ENCODE measurements around the gene PGLYRP3. TPM values are rescaled to one million over a fixed set of nuclear protein-coding genes. Genes with fewer than 3 reads are reported as not detected.
A peak's percentile ranks its signal among the peaks of the same experiment; 100 is the strongest.

The PGLYRP3 gene
- total and polyA plus RNA-seq, 3 experiments from 2014 or later = not detected

DNA sequence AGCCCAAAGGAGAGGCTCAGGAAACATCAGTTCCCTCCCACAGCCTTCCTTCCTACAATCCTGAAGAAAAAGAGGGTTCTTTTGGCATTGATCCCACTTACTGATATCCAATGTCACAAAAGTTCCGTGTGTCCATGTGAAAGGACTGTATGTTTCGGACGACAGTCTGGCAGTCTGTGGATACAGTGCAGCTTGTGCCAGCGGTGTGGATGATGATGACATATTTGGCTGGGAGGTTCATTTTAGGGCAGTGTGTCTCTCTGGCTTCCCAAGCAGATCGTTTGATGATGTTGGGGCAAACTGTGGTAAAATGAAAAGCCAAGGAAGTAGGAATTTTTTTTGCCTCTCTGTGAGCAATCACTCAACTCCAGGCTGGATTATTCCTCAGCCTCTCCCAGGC lies 10.4 kb downstream of the PGLYRP3 start:
- Mint-ChIP-seq H3K27ac (no peak overlapping the region), H3K4me3 (no peak overlapping the region), H3K9me3 (no peaks in the 10 kb centered on the region), H3K4me1 (no peaks in the 10 kb centered on the region), H3K36me3 (no peaks in the 10 kb centered on the region), H3K27me3 (peaks cover 6 to 12% of the 10 kb centered on the region in 2 donors)
- H3K9me3 ChIP-seq (ENCODE audit: low read length) = no peaks in the 10 kb centered on the region
- H3K4me1 ChIP-seq (ENCODE audit: insufficient read depth, low read length) = no peaks in the 10 kb centered on the region
- ChIA-PET CTCF (no interaction called here), POLR2A (no interaction called here)
- H3K4me3 ChIP-seq (ENCODE audit: low read length) = no peak overlapping the region
- H3K27me3 ChIP-seq (ENCODE audit: insufficient read depth, low read length, poor library complexity, severe bottlenecking) = no peaks in the 10 kb centered on the region
- H3K27ac ChIP-seq (ENCODE audit: low read depth, low read length) = no peak overlapping the region
- no peak for DNase-seq
- H3K36me3 ChIP-seq (ENCODE audit: insufficient read depth, low read length) = no peaks in the 10 kb centered on the region

DNA sequence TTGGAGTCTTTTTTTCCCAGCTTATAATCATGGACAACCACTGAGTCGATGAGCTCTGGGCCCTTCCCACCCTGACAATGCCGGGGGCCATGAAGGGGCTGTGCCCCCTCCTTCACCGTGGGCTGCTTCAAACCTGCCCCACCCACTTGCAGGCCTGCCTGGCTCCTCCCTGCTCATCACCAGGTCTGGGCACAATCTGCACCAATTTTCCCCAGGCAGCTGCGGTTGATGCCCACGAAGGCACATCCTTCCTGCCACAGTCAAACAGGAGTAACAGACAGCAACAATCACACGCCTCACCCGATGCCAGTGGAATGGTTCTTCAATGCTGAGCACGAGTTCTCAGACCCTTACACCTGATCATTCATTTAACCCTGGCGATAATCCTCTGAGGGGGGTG lies 18.9 kb downstream of the PGLYRP3 start:
- ChIA-PET POLR2A (no interaction called here), CTCF (no interaction called here)
- no peak for DNase-seq
- Histone ChIP-seq H3K9me3 (ENCODE audit: low read length) (no peaks in the 10 kb centered on the region), H3K4me3 (ENCODE audit: low read length) (no peak overlapping the region), H3K27ac (ENCODE audit: low read depth, low read length) (no peak overlapping the region), H3K36me3 (ENCODE audit: insufficient read depth, low read length) (no peaks in the 10 kb centered on the region), H3K27me3 (ENCODE audit: insufficient read depth, low read length, poor library complexity, severe bottlenecking) (no peaks in the 10 kb centered on the region), H3K4me1 (ENCODE audit: insufficient read depth, low read length) (peaks cover 9% of the 10 kb centered on the region)
- Mint-ChIP-seq H3K27ac (peak overlapping the region in 4 of 8 donors; percentile 23 to 74 (median 32)), H3K36me3 (peaks cover 0 to 3% (median 0%) of the 10 kb centered on the region in 3 donors), H3K4me1 (peaks cover 8 to 20% (median 11%) of the 10 kb centered on the region in 3 donors), H3K27me3 (peaks cover 18 to 33% of the 10 kb centered on the region in 2 donors), H3K9me3 (peaks cover 0 to 4% (median 0%) of the 10 kb centered on the region in 5 donors), H3K4me3 (peak overlapping the region in 5 of 7 donors; percentile 9 to 44 (median 12))

DNA sequence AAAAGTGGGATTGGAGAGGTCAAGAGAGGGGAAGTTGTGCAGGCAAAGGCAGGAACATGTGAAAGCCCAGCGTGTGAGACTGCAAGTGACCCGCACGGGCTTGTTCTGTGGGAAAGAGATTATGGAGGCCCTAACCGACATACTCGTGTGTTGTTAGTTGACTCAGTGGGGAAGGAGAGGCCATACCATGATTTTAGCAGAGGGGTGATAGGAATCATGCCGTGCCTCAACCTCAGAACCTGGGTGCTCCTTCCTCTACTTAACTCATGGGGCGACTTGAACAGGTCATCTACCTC lies 19.3 kb downstream of the PGLYRP3 start:
- Mint-ChIP-seq H3K4me1 (peaks cover 8 to 20% (median 11%) of the 10 kb centered on the region in 3 donors), H3K36me3 (peaks cover 0 to 3% (median 0%) of the 10 kb centered on the region in 3 donors), H3K27ac (no peak overlapping the region), H3K9me3 (peaks cover 0 to 4% (median 0%) of the 10 kb centered on the region in 5 donors), H3K4me3 (peak overlapping the region in 3 of 7 donors; percentile 12 to 23 (median 19)), H3K27me3 (peaks cover 18 to 33% of the 10 kb centered on the region in 2 donors)
- Histone ChIP-seq H3K4me1 (ENCODE audit: insufficient read depth, low read length) (peaks cover 9% of the 10 kb centered on the region), H3K9me3 (ENCODE audit: low read length) (no peaks in the 10 kb centered on the region), H3K27me3 (ENCODE audit: insufficient read depth, low read length, poor library complexity, severe bottlenecking) (no peaks in the 10 kb centered on the region), H3K27ac (ENCODE audit: low read depth, low read length) (no peak overlapping the region), H3K4me3 (ENCODE audit: low read length) (no peak overlapping the region), H3K36me3 (ENCODE audit: insufficient read depth, low read length) (no peaks in the 10 kb centered on the region)
- ChIA-PET POLR2A (no interaction called here), CTCF (no interaction called here)
- DNase-seq = no peak

DNA sequence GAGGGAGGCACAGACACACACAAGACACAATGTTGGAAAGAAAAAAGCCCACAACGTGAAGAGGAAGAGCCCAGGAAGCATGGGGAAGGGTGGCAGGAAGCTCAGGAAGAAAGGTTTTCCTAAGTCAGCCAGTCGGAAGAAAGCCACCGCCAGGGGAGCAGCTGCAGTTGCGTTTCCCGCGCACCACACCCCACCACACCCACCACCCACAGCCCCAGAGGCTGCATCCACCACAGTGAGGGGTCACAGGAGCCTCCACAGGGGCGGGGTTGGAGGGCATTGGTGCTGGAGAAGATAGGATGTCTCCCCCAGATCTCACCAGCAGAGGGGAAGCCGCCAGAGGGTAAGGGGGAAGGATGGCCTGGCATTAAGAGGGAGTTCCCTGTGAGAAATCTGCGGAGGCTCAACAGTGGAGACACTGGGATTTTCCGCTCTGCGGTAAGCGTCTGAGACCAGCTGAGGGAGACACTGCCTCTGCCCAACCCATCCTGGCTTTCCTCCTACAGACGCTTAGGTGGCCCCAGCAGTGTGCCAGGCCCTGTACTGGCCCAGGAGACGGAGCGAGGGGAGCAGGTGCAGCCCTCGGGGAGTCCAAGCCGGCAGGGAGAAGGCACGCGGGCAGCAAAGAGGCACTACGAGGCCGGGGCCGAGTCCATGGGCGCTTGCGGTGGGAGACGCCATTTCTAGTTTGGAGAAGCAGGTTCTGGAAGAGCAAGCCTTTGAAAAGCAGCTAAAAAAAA lies 19.8 kb downstream of the PGLYRP3 start:
- peaks cover 9% of the 10 kb centered on the region for H3K4me1 ChIP-seq (ENCODE audit: insufficient read depth, low read length)
- peak overlapping the region in 1 of 8 donors; percentile 13 for H3K27ac Mint-ChIP-seq
- no peak overlapping the region for H3K27ac ChIP-seq (ENCODE audit: low read depth, low read length)
- H3K4me3 ChIP-seq (ENCODE audit: low read length) = no peak overlapping the region
- no peaks in the 10 kb centered on the region for H3K27me3 ChIP-seq (ENCODE audit: insufficient read depth, low read length, poor library complexity, severe bottlenecking)
- H3K9me3 ChIP-seq (ENCODE audit: low read length) = no peaks in the 10 kb centered on the region
- no peaks in the 10 kb centered on the region for H3K36me3 ChIP-seq (ENCODE audit: insufficient read depth, low read length)
- H3K4me3 Mint-ChIP-seq = peak overlapping the region in 2 of 7 donors; percentile 12 to 19
- H3K9me3 Mint-ChIP-seq = peaks cover 0 to 4% (median 0%) of the 10 kb centered on the region in 5 donors
- DNase-seq = no peak
- H3K36me3 Mint-ChIP-seq = peaks cover 0 to 3% (median 0%) of the 10 kb centered on the region in 3 donors
- CTCF ChIA-PET = no interaction called here
- H3K4me1 Mint-ChIP-seq = peaks cover 8 to 20% (median 11%) of the 10 kb centered on the region in 3 donors
- POLR2A ChIA-PET = no interaction called here
- peaks cover 18 to 33% of the 10 kb centered on the region in 2 donors for H3K27me3 Mint-ChIP-seq

DNA sequence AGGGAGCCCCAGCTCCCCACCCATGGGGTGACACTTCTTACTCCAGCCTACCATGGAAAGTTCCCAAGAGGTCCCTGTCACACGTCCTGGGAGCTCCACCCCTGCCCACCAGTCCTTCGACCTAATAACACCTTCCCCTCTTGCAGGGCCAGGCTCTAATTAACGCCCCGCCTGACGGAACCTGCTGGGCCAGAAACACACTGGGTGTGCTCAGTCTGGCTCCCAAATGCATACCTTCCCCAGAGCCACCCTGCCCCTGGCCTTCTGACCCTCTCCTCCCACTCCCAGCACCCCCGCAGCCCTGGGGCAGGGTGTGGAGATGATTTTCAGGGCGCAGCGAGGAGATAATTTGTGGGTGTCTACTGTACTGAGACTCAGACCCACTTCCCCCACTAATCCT lies 20.6 kb downstream of the PGLYRP3 start:
- H3K4me1 Mint-ChIP-seq = peaks cover 8 to 20% (median 11%) of the 10 kb centered on the region in 3 donors
- no peak for DNase-seq
- peaks cover 0 to 4% (median 0%) of the 10 kb centered on the region in 5 donors for H3K9me3 Mint-ChIP-seq
- POLR2A ChIA-PET = no interaction called here
- Histone ChIP-seq H3K27me3 (ENCODE audit: insufficient read depth, low read length, poor library complexity, severe bottlenecking) (no peaks in the 10 kb centered on the region), H3K4me1 (ENCODE audit: insufficient read depth, low read length) (peaks cover 9% of the 10 kb centered on the region), H3K4me3 (ENCODE audit: low read length) (no peak overlapping the region), H3K36me3 (ENCODE audit: insufficient read depth, low read length) (no peaks in the 10 kb centered on the region), H3K9me3 (ENCODE audit: low read length) (no peaks in the 10 kb centered on the region), H3K27ac (ENCODE audit: low read depth, low read length) (no peak overlapping the region)
- H3K27me3 Mint-ChIP-seq = peaks cover 15 to 33% of the 10 kb centered on the region in 2 donors
- no peak overlapping the region for H3K4me3 Mint-ChIP-seq
- CTCF ChIA-PET = no interaction called here
- H3K27ac Mint-ChIP-seq = peak overlapping the region in 1 of 8 donors; percentile 13
- peaks cover 0 to 3% (median 0%) of the 10 kb centered on the region in 3 donors for H3K36me3 Mint-ChIP-seq

DNA sequence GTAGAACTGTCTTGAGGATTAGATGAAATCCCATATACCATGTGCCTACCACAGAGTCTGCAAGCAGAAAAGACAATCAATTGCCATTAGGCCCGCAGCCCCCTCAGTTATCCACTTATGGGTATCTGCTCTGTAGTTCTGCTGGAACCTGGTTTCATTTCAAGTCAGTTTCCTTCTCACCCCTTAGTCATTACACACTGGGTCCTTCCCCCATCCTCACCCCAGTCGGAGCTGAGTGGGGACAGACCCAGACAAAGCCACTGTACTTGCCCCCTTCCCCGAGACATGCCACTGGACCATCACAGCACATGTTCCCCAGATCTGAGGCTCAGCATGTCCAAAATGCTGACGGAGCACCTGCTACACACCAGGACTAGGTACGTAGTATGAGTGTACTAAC lies 21.2 kb downstream of the PGLYRP3 start:
- Mint-ChIP-seq H3K36me3 (peaks cover 0 to 3% (median 0%) of the 10 kb centered on the region in 3 donors), H3K4me3 (no peak overlapping the region), H3K27ac (no peak overlapping the region), H3K4me1 (peaks cover 8 to 20% (median 11%) of the 10 kb centered on the region in 3 donors), H3K27me3 (peaks cover 15 to 33% of the 10 kb centered on the region in 2 donors), H3K9me3 (peaks cover 0 to 4% (median 0%) of the 10 kb centered on the region in 5 donors)
- Histone ChIP-seq H3K9me3 (ENCODE audit: low read length) (no peaks in the 10 kb centered on the region), H3K27me3 (ENCODE audit: insufficient read depth, low read length, poor library complexity, severe bottlenecking) (no peaks in the 10 kb centered on the region), H3K36me3 (ENCODE audit: insufficient read depth, low read length) (no peaks in the 10 kb centered on the region), H3K27ac (ENCODE audit: low read depth, low read length) (no peak overlapping the region), H3K4me3 (ENCODE audit: low read length) (no peak overlapping the region), H3K4me1 (ENCODE audit: insufficient read depth, low read length) (peaks cover 9% of the 10 kb centered on the region)
- ChIA-PET POLR2A (no interaction called here), CTCF (interaction anchor here (0.9 kb wide), 1 partner anchor 12 kb away, joined by 3 read pairs; no protein-coding TSS in a partner anchor)
- no peak for DNase-seq

DNA sequence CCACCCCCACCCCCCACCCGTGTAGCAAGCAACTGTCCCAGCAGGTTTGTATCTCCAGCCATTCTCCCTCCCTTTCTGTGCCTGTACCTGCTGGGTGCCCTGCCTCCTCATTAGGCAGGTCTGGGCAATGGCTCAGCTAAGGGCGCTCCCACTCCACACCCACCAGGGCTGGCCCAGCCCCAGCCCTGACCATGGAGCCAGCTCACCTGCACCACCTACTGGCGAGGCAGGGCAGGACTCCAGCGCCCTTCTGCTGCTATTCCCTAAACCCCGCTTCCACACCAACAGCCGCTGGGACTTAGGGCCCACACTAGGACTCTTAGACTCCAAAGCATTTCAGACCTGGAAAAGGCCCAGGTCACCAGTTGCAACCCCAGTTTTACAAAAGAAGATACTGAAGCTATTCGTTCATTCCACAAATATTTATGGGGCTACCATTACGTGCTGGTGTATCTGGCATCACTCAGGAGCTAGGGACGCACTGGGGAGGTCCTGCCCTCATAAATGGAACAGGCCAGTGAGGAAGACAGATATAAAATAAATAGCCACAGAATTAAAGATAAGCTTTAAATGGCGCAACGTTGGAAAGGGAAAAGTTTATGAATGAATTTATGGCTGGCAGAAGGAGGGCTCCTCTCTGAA lies 24.0 kb downstream of the PGLYRP3 start:
- peaks cover 5% of the 10 kb centered on the region for H3K4me1 ChIP-seq (ENCODE audit: insufficient read depth, low read length)
- no peak overlapping the region for H3K27ac ChIP-seq (ENCODE audit: low read depth, low read length)
- Mint-ChIP-seq H3K36me3 (no peaks in the 10 kb centered on the region), H3K4me1 (peaks cover 4 to 12% (median 5%) of the 10 kb centered on the region in 3 donors), H3K4me3 (no peak overlapping the region), H3K27me3 (peaks cover 11 to 25% of the 10 kb centered on the region in 2 donors), H3K27ac (no peak overlapping the region), H3K9me3 (peaks cover 0 to 4% (median 0%) of the 10 kb centered on the region in 5 donors)
- POLR2A ChIA-PET = no interaction called here
- no peaks in the 10 kb centered on the region for H3K27me3 ChIP-seq (ENCODE audit: insufficient read depth, low read length, poor library complexity, severe bottlenecking)
- H3K9me3 ChIP-seq (ENCODE audit: low read length) = no peaks in the 10 kb centered on the region
- H3K4me3 ChIP-seq (ENCODE audit: low read length) = no peak overlapping the region
- no peak for DNase-seq
- CTCF ChIA-PET = no interaction called here
- H3K36me3 ChIP-seq (ENCODE audit: insufficient read depth, low read length) = no peaks in the 10 kb centered on the region

DNA sequence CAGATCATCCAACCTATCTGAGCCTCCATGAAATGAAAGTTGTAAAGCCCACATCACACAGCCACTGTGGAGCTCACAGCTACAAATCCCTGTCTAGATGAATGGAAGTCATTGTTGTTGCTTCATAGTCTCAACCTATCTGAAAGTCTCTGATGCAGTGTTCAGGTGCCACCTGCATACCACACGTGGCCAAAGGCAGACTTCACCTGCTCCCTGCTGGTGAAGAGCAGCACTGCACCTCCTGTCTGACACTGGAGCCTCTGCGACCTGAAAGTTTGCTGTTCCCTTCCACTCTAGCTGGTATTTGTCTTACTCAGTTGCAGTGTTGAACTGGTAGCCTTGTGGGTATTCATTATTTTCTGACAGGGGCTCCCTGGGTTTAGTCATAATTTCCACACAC lies 34.9 kb downstream of the PGLYRP3 start:
- Mint-ChIP-seq H3K4me3 (no peak overlapping the region), H3K4me1 (no peaks in the 10 kb centered on the region), H3K9me3 (no peaks in the 10 kb centered on the region), H3K27me3 (peaks cover 11 to 65% of the 10 kb centered on the region in 2 donors), H3K27ac (no peak overlapping the region), H3K36me3 (no peaks in the 10 kb centered on the region)
- peak in 1 of 5 donors; percentile 19 for DNase-seq
- no peak overlapping the region for H3K4me3 ChIP-seq (ENCODE audit: low read length)
- no peaks in the 10 kb centered on the region for H3K9me3 ChIP-seq (ENCODE audit: low read length)
- H3K36me3 ChIP-seq (ENCODE audit: insufficient read depth, low read length) = no peaks in the 10 kb centered on the region
- H3K27me3 ChIP-seq (ENCODE audit: insufficient read depth, low read length, poor library complexity, severe bottlenecking) = no peaks in the 10 kb centered on the region
- H3K4me1 ChIP-seq (ENCODE audit: insufficient read depth, low read length) = no peaks in the 10 kb centered on the region
- CTCF ChIA-PET = no interaction called here
- POLR2A ChIA-PET = no interaction called here
- H3K27ac ChIP-seq (ENCODE audit: low read depth, low read length) = no peak overlapping the region

Measured in CD8-positive, alpha-beta memory T cell (primary cell).